ENCODE measurements around the gene HIVEP3. TPM values are rescaled to one million over a fixed set of nuclear protein-coding genes. Genes with fewer than 3 reads are reported as not detected.

HIVEP3 gene
- total and polyA plus RNA-seq, 2 of the 13 experiments (the other 11 are each of a cell fraction or from before 2014, with no cell fraction given): 0.05 TPM; not detected in 1

DNA sequence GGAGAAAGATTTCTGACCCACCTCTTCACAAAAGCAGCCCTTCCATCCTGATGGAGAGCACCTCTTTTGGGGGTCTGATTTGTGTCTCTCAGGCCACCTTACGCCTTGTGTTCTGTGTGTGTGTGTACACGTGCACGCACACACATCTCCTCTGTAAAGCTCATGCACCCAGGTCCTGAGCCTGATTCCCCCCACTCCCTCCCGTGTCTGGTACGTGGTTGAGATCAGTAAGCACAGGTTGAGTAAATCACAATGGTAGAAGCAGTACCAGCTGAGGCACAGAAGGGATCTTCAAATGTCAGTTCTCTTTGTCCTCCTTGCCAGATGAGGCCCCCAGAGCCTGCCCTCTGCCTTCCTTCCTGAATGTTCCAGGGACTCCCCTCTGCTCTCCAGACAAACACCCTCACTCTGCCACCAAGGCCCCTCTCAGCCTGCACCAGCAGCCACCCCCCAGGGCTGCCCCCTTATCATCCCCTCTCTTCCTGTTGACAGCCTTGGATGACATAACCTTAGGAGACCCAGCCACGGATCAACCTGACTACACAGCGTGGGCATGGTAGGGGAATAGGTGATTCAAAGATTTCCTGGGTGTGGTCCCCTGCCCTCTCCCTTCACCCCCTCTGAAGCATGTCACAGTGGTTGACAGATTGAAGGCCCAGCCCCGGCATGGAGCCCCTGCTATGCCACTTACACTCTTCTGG, 112.8 kb downstream of the HIVEP3 start:
- in situ Hi-C loops (cut with HindIII; ENCODE audit: extremely low pct_ligation_motif_present, low pct_unique_long_range_greater_than_20kb): no loop called here
- Histone ChIP-seq H3K9ac (ENCODE audit: insufficient read depth, low read depth, low read length) (no peak overlapping the region), H3K4me1 (ENCODE audit: insufficient read depth, low read length) (no peaks in the 10 kb centered on the region), H4K20me1 (ENCODE audit: insufficient read depth, low read length) (no peaks in the 10 kb centered on the region), H3K9me3 (ENCODE audit: low read length) (no peaks in the 10 kb centered on the region), H3K36me3 (replicated peaks in 1 of 2; ENCODE audit: control insufficient read depth in 1 of 2, insufficient read depth in 2 of 2, low read length in 2 of 2) (no peaks in the 10 kb centered on the region), H3K4me3 (replicated peaks in 1 of 3; ENCODE audit: insufficient read depth in 1 of 3, low read depth in 2 of 3, low read length in 3 of 3) (no peak overlapping the region), H3K79me2 (ENCODE audit: insufficient read depth, low read length) (no peaks in the 10 kb centered on the region), H3K27me3 (ENCODE audit: control insufficient read depth in 1 of 2, insufficient read depth in 2 of 2, low read length in 2 of 2) (no peaks in the 10 kb centered on the region; a peak in 1 of 5 replicates), H2AFZ (ENCODE audit: low read length) (no peak overlapping the region), H3K27ac (ENCODE audit: extremely low read length, insufficient read depth, low read length) (no peak overlapping the region), H3K4me2 (ENCODE audit: low read depth, low read length) (no peak overlapping the region)
- FAIRE-seq: no peak
- whole genome bisulfite sequencing (ENCODE audit: low lambda C conversion rate): 20% methylated on average over 8 of the region's 8 CpGs
- ATAC-seq: no peak
- no TSS peak for BruUV-seq (replicated peaks)
- CTCF ChIA-PET (ENCODE audit: low intra/inter-chr PET ratio, low total read pairs): no interaction called here
- TF ChIP-seq JUND (CRISPR knock-in tag; IDR thresholded peaks at IDR 0.05) (no peak), ZNF547 (CRISPR knock-in tag; IDR thresholded peaks at IDR 0.05) (no peak), NCOA5 (CRISPR knock-in tag; IDR thresholded peaks at IDR 0.05) (no peak), SKI (IDR thresholded peaks at IDR 0.05; ENCODE audit: partially characterized antibody) (no peak), SMAD9 (CRISPR knock-in tag; IDR thresholded peaks at IDR 0.05) (no peak), ZSCAN9 (CRISPR knock-in tag; IDR thresholded peaks at IDR 0.05; ENCODE audit: borderline replicate concordance) (no peak), ZMYM4 (CRISPR knock-in tag; IDR thresholded peaks at IDR 0.05) (no peak), SMC3 (IDR thresholded peaks at IDR 0.05; ENCODE audit: low read length) (no peak), TAF1 (CRISPR knock-in tag; IDR thresholded peaks at IDR 0.05) (no peak), SRSF1 (optimal IDR thresholded peaks at IDR 0.05; ENCODE audit: low read depth, low read length) (no peak), ZNF296 (CRISPR knock-in tag; conservative IDR thresholded peaks at IDR 0.05) (no peak), CENPT (CRISPR knock-in tag; IDR thresholded peaks at IDR 0.05; ENCODE audit: low read depth) (no peak), MAF1 (CRISPR knock-in tag; IDR thresholded peaks at IDR 0.05; ENCODE audit: borderline replicate concordance) (no peak)
- TF ChIP-seq, protein P1, sequence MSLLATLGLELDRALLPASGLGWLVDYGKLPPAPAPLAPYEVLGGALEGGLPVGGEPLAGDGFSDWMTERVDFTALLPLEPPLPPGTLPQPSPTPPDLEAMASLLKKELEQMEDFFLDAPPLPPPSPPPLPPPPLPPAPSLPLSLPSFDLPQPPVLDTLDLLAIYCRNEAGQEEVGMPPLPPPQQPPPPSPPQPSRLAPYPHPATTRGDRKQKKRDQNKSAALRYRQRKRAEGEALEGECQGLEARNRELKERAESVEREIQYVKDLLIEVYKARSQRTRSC (CRISPR knock-in tag; IDR thresholded peaks at IDR 0.05; ENCODE audit: low read depth): no peak
- TF ChIP-seq, protein P2, sequence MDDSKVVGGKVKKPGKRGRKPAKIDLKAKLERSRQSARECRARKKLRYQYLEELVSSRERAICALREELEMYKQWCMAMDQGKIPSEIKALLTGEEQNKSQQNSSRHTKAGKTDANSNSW (CRISPR knock-in tag; IDR thresholded peaks at IDR 0.05; ENCODE audit: borderline replicate concordance): no peak
- intact Hi-C loops (cut with micrococcal nuclease; ENCODE audit: unreplicated experiment): no loop called here
- POLR2A ChIA-PET: no interaction called here
- no peak for DNase-seq (ENCODE audit: low spot score)

Measured in HepG2 (cell line).